GM06990 (cell line): ENCODE measurements around the gene NCBP2L.

Source experiments
- DNase-seq: peaks from one replicate; pipeline ENCODE4 v3.0.0-alpha.2; 2011; ENCODE audit not compliant: insufficient read length; ENCODE audit errors: extremely low read depth
- H3K27me3 ChIP-seq: replicated peaks from 2 replicates; pipeline ENCODE4 v1.6.0; 2011; ENCODE audit warnings: low read length; ENCODE audit not compliant: control insufficient read depth, insufficient read depth
- H3K36me3 ChIP-seq: 2 replicates; pipeline ENCODE4 v1.5.1; 2011; ENCODE audit warnings: low read length; ENCODE audit not compliant: control insufficient read depth, insufficient read depth
- H3K4me3 ChIP-seq: replicated peaks from 2 replicates; pipeline ENCODE4 v1.5.1; 2011; ENCODE audit warnings: low read depth, mild to moderate bottlenecking, control low read depth, low read length
- TF ChIP-seq, protein P1 (sequence below): IDR thresholded peaks from 2 replicates; pipeline ENCODE4 v1.5.1; 2011; ENCODE audit warnings: low read length, control low read depth, mild to moderate bottlenecking, inconsistent platforms; ENCODE audit not compliant: insufficient read depth, poor library complexity, severe bottlenecking

The NCBP2L gene

DNA sequence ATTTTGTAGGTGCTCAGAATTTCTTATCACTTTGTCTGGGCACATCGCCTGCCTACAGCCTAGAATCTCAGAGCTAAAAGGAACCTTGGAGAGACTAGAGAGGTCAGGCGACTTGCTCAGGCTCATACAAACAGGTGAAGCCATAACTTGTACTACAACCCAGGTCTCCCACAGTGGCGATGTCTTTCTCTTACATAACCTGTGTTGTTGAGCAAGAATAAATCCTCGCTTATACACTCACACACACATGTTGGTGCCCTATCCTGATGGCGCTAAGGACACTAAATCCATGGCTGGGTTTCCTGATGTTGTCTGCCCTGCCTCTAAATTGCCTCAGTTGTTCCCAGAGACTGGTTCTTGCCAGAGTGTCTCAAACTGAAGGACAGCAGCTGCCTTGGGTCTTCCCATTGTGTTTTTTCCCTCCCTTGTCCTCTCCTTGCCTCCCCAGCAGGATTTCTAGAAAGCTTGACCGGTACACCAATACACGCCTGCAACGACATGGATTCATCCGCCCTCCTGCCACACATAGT is 3.6 kb upstream of the NCBP2L start:
- peaks cover 1% of the 10 kb centered on the region; the same call in 1 of the 2 replicates for H3K27me3 ChIP-seq
- TF ChIP-seq, protein P1, sequence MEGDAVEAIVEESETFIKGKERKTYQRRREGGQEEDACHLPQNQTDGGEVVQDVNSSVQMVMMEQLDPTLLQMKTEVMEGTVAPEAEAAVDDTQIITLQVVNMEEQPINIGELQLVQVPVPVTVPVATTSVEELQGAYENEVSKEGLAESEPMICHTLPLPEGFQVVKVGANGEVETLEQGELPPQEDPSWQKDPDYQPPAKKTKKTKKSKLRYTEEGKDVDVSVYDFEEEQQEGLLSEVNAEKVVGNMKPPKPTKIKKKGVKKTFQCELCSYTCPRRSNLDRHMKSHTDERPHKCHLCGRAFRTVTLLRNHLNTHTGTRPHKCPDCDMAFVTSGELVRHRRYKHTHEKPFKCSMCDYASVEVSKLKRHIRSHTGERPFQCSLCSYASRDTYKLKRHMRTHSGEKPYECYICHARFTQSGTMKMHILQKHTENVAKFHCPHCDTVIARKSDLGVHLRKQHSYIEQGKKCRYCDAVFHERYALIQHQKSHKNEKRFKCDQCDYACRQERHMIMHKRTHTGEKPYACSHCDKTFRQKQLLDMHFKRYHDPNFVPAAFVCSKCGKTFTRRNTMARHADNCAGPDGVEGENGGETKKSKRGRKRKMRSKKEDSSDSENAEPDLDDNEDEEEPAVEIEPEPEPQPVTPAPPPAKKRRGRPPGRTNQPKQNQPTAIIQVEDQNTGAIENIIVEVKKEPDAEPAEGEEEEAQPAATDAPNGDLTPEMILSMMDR, result no peak
- no peak for DNase-seq
- H3K36me3 ChIP-seq, result no peaks in the 10 kb centered on the region
- no peak overlapping the region for H3K4me3 ChIP-seq

DNA sequence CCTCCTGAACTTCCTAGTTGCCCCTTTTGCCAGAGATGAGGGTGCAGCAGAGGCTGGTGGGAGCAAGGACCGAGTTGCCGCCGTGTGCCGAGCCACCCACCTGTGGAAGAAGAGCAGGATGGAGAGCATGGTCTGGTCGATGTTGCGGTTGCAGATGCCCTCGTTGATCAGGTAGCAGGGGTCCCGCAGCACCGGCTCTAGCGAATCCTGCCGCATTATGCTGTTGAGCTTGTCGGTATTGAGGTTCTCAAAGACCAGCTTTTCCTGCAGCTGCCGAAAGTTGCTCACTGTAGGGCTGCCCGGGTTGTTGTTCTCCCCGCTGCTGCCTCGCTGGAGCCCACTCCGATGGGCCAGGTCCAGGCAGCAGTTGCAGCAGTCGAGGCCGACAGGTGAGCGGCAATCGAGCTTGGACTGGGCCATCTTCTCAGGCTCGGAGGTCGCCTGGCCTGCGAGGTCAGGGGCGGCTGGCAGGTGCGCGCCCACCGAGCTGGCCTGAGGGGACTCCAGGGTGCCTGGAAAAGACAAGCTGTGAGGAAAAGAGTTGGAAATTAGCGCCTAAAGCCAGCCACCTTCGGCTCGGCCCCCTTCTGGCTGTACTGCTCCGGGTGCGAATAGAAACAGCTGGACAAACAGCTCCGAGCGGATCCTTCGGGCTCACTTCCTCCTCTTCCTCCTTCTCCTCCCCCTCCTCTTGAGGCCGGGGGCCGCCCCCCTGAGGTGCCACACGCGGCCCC is 2.4 kb upstream of the NCBP2L start:
- H3K27me3 ChIP-seq, result peaks cover 1% of the 10 kb centered on the region; the same call in 1 of the 2 replicates
- H3K4me3 ChIP-seq, result peak overlapping the region; percentile 48
- H3K36me3 ChIP-seq, result no peaks in the 10 kb centered on the region
- DNase-seq, result no peak
- TF ChIP-seq, protein P1, result no peak

DNA sequence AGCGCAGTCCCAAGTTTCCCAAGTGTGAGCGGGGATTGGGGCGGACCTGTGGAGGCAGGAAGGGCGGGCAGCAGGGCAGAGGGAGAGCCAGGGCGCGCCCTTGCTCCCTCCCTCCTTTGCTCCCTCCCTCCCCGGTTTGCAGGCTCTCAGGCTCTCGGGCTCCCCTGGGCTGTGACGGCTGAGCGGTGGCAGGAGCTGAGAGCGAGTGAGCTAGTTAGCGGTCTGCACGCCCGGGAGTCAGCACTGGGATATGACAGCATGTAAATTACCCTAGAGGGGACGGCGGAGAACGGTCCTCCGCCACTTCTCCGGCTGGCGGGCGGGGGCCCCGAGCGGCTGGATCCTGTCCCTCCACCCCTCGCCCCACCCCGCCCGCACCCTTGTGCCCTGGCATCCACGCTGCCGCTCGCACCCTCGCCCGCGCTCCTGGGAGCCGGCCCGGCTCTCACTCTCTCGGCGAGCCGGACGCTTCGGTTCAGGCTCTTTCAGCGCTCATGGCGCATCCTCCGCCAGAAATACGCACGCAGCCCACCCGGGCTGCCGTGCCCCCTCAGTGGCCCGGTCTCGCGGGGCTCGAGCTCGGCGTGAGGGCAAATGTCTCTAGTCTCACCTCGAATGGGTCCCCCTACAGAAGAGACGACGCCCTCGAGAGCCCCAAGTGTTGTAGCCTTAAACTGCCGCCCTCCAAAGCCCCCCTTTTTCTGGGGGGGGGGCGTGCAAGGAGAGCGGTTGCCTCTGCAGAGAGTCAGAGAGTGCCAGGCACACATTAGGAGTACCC is 1.6 kb upstream of the NCBP2L start, which contains the start of gene TSC22D3:
Gene TSC22D3, minus strand, starts transcription at position 54 of the 778 bp plus-strand sequence. CDS start 368 bp downstream, outside the sequence.
- peak; percentile 34 for DNase-seq
- Histone ChIP-seq H3K27me3 (peaks cover 1% of the 10 kb centered on the region; the same call in 1 of the 2 replicates), H3K4me3 (peak within 1 kb of the TSS; percentile 48), H3K36me3 (no peaks in the 10 kb centered on the region)
- TF ChIP-seq, protein P1, result no peak

DNA sequence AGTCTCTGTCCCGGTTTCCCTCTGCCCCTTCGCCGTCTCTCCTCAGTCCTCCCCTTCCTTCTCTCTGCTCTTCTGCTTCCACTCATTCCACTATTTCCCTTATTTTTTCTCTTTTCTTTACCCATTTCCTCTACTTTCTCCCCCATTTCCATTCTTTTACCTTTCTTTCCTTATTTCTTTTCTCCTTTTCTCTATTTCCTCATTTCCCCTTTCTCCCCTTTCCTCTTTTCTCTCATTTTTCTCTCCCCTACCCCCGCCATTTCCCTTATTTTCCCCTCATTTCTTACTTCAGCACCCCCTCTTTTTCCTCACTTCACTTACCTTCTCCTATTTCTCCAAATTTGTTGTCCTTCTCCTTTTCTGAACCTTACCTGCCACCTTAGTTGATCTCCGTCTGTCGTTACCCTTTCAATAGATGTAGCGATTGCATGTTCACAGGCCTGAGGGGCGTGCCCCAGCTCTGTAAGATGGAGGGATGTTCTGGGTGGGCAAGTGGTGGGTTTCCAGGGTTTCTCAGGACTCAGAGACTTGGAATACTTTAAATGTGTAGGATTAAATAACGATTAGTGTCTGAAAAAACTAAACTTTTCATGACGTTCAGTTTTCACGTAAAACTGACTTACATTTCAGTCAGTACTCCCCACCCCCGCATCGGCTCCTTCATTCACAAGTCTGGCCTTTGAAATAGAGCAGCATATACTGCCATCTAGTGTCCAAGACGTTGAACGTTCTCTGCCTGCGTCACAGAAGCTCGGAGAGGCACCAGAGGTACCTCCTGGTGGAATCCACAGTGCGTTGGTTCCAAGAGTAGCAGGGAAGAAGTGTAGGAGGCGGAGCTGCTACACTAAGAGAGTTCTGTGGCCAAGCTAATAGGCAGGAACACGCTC is 641 bp upstream of the NCBP2L start:
- no peak for DNase-seq
- Histone ChIP-seq H3K4me3 (peak overlapping the region; percentile 48), H3K36me3 (no peaks in the 10 kb centered on the region), H3K27me3 (peaks cover 1% of the 10 kb centered on the region; the same call in 1 of the 2 replicates)
- TF ChIP-seq, protein P1, result peak; percentile 73

DNA sequence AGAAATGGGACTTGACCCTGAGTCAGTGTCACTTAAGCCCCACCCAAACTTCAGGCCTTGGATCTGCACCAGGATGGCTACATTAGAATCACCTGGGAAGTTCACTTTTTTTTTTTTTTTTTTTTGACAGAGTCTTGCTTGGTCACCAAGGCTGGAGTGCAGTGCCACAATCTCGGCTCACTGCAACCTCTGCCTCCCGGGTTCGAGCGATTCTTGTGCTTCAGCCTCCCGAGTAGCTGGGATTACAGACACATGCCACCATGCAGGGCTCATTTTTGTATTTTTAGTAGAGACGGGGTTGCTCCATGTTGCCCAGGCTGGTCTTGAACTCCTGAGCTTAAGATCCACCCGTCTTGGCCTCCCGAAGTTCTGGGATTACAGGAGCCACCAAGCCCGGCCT is 3.0 kb downstream of the NCBP2L start:
- no peak for DNase-seq
- no peak overlapping the region for H3K4me3 ChIP-seq
- TF ChIP-seq, protein P1, result no peak
- no peaks in the 10 kb centered on the region for H3K36me3 ChIP-seq
- no peaks in the 10 kb centered on the region for H3K27me3 ChIP-seq
